GM12801 (cell line): ENCODE data around the gene ZNF268.

ENCODE experiments used
- CTCF ChIP-seq: IDR thresholded peaks from one replicate; pipeline ENCODE4 v1.5.1; 2011; ENCODE audit warnings: control low read depth; ENCODE audit not compliant: insufficient read length; ENCODE audit errors: extremely low read depth

Gene ZNF268

DNA sequence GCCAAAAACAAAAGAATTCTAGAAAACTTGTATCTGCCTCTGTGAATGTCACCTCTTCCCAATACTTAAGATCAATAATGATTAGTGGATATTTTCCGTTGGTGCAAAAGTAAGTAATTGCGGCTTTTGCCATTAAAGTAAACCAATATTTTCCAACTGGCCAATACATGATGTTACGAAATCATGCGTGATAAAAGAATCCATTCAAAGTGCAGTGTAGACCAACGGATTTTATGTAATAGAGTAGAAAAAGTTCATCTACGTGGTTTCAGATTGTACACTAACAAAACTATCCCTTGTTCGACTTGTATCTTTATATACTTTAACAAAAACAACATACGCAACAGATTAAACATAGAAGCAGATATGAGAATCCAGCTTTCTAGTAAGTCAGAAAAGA, 626 bp upstream of the ZNF268 start:
- no peak for TF ChIP-seq CTCF

- TF ChIP-seq CTCF: no peak
Measured at GRCh38 chr12:133190176-133190575, 8.9 kb downstream of the ZNF268 start.

DNA sequence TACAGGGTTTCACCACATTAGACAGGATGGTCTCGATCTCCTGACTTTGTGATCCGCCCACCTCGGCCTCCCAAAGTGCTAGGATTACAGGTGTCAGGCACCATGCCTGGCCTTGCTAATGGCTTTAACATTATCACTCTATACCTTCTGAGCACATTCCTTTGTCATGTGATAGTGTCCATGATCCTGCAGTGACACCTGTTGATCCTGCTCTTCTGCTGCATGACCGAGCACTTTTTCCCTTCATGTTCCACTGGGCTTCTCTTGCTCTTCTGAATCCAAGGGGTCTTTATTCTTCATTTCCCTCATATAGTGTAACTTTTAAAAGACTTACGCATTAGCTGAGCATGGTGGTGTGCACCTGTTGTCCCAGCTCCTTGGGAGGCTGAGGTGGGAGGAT, 11.6 kb downstream of the ZNF268 start:
- no peak for TF ChIP-seq CTCF

GRCh38 chr12:133201888-133202287, 20.6 kb downstream of the ZNF268 start:
- TF ChIP-seq CTCF: no peak

DNA sequence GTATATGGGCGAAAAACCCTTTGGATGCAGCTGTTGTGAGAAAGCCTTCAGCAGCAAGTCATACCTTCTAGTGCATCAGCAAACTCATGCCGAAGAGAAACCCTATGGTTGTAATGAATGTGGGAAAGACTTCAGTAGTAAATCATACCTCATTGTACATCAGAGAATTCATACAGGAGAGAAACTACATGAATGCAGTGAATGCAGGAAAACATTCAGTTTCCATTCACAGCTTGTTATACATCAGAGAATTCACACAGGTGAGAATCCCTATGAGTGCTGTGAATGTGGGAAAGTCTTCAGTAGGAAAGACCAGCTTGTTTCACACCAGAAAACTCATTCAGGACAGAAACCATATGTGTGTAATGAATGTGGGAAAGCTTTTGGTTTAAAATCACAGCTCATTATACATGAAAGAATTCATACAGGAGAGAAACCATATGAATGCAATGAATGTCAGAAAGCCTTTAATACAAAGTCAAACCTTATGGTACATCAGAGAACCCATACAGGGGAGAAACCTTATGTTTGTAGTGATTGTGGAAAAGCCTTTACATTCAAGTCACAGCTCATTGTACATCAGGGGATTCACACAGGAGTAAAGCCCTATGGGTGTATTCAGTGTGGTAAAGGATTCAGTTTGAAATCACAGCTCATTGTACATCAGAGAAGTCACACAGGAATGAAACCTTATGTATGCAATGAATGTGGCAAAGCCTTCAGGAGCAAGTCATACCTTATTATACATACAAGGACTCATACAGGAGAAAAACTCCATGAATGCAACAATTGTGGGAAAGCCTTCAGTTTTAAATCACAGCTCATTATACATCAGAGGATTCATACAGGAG, 21.4 kb downstream of the ZNF268 start:
- TF ChIP-seq CTCF: no peak

DNA sequence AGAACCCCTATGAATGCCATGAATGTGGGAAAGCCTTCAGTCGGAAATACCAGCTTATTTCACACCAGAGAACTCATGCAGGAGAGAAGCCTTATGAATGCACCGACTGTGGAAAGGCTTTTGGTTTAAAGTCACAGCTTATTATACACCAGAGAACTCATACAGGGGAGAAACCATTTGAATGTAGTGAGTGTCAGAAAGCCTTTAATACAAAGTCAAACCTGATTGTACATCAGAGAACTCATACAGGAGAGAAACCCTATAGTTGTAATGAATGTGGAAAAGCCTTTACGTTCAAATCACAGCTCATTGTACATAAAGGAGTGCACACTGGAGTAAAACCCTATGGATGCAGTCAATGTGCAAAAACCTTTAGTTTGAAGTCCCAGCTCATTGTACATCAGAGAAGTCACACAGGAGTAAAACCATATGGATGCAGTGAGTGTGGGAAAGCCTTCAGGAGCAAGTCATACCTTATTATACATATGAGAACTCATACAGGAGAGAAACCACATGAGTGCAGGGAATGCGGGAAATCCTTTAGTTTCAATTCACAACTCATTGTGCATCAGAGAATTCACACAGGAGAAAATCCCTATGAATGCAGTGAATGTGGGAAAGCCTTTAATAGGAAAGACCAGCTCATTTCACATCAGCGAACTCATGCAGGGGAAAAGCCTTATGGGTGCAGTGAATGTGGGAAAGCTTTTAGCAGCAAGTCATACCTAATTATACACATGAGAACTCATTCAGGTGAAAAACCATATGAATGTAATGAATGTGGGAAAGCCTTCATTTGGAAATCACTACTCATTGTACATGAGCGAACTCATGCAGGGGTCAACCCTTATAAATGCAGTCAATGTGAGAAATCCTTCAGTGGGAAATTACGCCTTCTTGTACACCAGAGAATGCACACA, 22.3 kb downstream of the ZNF268 start:
- TF ChIP-seq CTCF: no peak

- no peak for TF ChIP-seq CTCF
Measured at GRCh38 chr12:133204264-133204603, 22.9 kb downstream of the ZNF268 start.
